GM18870 (cell line): Measurements from ENCODE around the gene POLN.

Experiments
- ATAC-seq: cut with Tn5 transposase; IDR thresholded peaks from one replicate; pipeline ENCODE4 v1.9.1; 2021; ENCODE audit warnings: moderate library complexity; ENCODE audit not compliant: unreplicated experiment

Gene POLN

GRCh38 chr4:2241410-2242353, at the start of gene POLN, which contains the start of gene HAUS3:
POLN (minus strand) TSS chr4:2242121; CDS start chr4:2229231, 12,890 bp downstream.
HAUS3 (minus strand) TSS chr4:2242121; CDS start chr4:2240946, 1,175 bp downstream.
- ATAC-seq, result peak; percentile 66

- no peak for ATAC-seq
Measured at GRCh38 chr4:2290974-2291704, 49.2 kb upstream of the POLN start.

- ATAC-seq, result no peak
Measured at GRCh38 chr4:2290488-2290887, 48.6 kb upstream of the POLN start.

GRCh38 chr4:2289955-2290333, 48.0 kb upstream of the POLN start:
- no peak for ATAC-seq

- no peak for ATAC-seq
Measured at GRCh38 chr4:2289311-2289954, 47.5 kb upstream of the POLN start.

GRCh38 chr4:2288051-2288541, 46.2 kb upstream of the POLN start:
- no peak for ATAC-seq

- no peak for ATAC-seq
Measured at GRCh38 chr4:2287594-2287915, 45.6 kb upstream of the POLN start.

- ATAC-seq, result no peak
Measured at GRCh38 chr4:2286904-2287593, 45.1 kb upstream of the POLN start.

- ATAC-seq, result no peak
Measured at GRCh38 chr4:2285613-2286381, 43.9 kb upstream of the POLN start.

- ATAC-seq, result no peak
Measured at GRCh38 chr4:2284934-2285612, 43.2 kb upstream of the POLN start.

- no peak for ATAC-seq
Measured at GRCh38 chr4:2284161-2284933, 42.4 kb upstream of the POLN start.

- no peak for ATAC-seq
Measured at GRCh38 chr4:2283199-2283711, 41.3 kb upstream of the POLN start.

- no peak for ATAC-seq
Measured at GRCh38 chr4:2281575-2282343, 39.8 kb upstream of the POLN start.

- ATAC-seq, result no peak
Measured at GRCh38 chr4:2280531-2281300, 38.8 kb upstream of the POLN start.

GRCh38 chr4:2277956-2278355, 36.0 kb upstream of the POLN start:
- no peak for ATAC-seq

- ATAC-seq, result no peak
Measured at GRCh38 chr4:2276581-2277325, 34.8 kb upstream of the POLN start.
